Fibroblast of villous mesenchyme (primary cell): ENCODE measurements around the gene NEIL3. TPM values are rescaled to one million over a fixed set of nuclear protein-coding genes. Genes with fewer than 3 reads are reported as not detected.

Experiments
- DNase-seq: peaks from one replicate; pipeline ENCODE4 v3.0.0-alpha.2; 2010; ENCODE audit warnings: low read depth
- H3K4me3 ChIP-seq: 2 replicates; pipeline ENCODE4 v1.5.1; 2011; ENCODE audit warnings: low read depth, mild to moderate bottlenecking, low read length
- total RNA-seq: library from RNA; depleted of rRNA; stranded (reverse); fragments of >200 nt; gene quantifications from 2 replicates; pipeline ENCODE4 v1.2.3, GENCODE V29; 2012
- TF ChIP-seq, protein P1 (sequence below): IDR thresholded peaks from 2 replicates; pipeline ENCODE4 v1.5.1; 2012; ENCODE audit warnings: low read depth, mild to moderate bottlenecking, low read length; ENCODE audit not compliant: insufficient read depth

Gene NEIL3
- total RNA-seq, 1 donor, result 28.1 TPM

DNA sequence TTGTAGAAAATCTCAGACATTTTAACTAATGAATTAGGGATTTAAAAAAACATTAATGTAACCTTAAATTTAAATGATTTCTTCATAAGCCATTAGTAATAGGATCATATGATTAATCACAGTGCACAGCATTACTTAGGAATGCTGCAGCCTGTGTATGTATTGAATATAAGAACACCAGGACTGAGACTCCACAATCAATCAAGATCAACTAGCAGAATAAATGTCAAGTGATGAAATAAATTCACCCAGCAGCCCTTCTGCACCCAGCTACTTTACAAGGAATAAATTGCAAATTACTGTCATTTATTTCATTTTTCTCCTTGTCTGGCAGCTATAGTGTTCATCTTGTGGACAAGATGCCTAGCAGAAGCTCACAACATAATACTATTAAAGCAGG is 46.5 kb downstream of the NEIL3 start:
- TF ChIP-seq, protein P1, sequence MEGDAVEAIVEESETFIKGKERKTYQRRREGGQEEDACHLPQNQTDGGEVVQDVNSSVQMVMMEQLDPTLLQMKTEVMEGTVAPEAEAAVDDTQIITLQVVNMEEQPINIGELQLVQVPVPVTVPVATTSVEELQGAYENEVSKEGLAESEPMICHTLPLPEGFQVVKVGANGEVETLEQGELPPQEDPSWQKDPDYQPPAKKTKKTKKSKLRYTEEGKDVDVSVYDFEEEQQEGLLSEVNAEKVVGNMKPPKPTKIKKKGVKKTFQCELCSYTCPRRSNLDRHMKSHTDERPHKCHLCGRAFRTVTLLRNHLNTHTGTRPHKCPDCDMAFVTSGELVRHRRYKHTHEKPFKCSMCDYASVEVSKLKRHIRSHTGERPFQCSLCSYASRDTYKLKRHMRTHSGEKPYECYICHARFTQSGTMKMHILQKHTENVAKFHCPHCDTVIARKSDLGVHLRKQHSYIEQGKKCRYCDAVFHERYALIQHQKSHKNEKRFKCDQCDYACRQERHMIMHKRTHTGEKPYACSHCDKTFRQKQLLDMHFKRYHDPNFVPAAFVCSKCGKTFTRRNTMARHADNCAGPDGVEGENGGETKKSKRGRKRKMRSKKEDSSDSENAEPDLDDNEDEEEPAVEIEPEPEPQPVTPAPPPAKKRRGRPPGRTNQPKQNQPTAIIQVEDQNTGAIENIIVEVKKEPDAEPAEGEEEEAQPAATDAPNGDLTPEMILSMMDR, result no peak
- no peak overlapping the region for H3K4me3 ChIP-seq
- DNase-seq, result no peak

DNA sequence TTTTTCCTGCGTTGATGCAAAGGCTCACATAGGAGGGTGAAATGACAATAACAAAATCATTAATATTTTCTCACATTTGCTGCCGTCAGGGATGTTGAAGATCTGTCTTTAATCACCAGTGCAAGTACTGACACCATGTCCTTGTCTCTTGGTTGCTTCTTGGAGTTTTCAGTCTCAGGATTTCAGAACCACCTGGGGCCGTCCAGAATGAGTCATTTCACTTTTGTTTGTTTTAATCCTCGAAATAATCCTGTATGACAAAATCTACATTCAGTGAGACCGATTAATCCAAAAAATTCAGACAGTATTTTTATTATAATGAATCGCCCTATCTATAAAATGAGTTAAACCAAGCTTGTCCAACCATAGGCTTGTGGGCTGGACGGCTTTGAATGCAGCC is 47.2 kb downstream of the NEIL3 start:
- TF ChIP-seq, protein P1, result no peak
- peak; percentile 19 for DNase-seq
- H3K4me3 ChIP-seq, result no peak overlapping the region

- no peak overlapping the region for H3K4me3 ChIP-seq
- TF ChIP-seq, protein P1, result peak; percentile 49
- no peak for DNase-seq
Observed at GRCh38 chr4:177367336-177367735, 57.7 kb downstream of the NEIL3 start.

- DNase-seq, result no peak
- no peak overlapping the region for H3K4me3 ChIP-seq
- TF ChIP-seq, protein P1, result no peak
Observed at GRCh38 chr4:177369372-177369771, 59.7 kb downstream of the NEIL3 start.

- TF ChIP-seq, protein P1, result no peak
- no peak overlapping the region for H3K4me3 ChIP-seq
- DNase-seq, result no peak
Observed at GRCh38 chr4:177371461-177371860, 61.8 kb downstream of the NEIL3 start.

DNA sequence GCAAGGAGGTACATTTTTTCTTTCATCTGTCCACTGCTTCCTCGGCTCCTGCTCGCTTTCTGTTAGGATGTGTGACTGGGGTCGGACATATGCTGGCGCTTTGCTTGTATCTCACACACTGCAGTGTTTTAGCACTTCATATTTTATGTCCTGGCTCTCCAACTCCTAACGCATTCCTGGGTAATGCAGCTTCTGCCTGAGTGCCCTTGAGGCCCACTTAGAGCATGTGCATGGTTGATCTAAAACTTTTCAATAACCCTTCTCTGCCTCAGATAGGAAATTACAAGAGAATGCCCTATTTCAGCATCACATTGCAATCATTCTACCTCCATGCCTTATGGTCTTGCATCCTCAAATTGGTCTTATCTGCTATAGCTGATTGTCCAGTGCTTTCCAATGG is 65.3 kb downstream of the NEIL3 start:
- no peak overlapping the region for H3K4me3 ChIP-seq
- TF ChIP-seq, protein P1, result no peak
- DNase-seq, result no peak

GRCh38 chr4:177375372-177375771 is 65.7 kb downstream of the NEIL3 start:
- TF ChIP-seq, protein P1, result no peak
- DNase-seq, result no peak
- H3K4me3 ChIP-seq, result no peak overlapping the region
